ENCODE data around the gene MRPS23.
A peak's percentile ranks its signal among the peaks of the same experiment; 100 is the strongest.

Gene MRPS23

GRCh38 chr17:57838453-57838852, 11.4 kb downstream of the MRPS23 start:
- DNase-seq (ENCODE audit: low read depth, low spot score), result no peak

- no peak for DNase-seq (ENCODE audit: low read depth, low spot score)
Measured at GRCh38 chr17:57835333-57835900, 14.4 kb downstream of the MRPS23 start.

DNA sequence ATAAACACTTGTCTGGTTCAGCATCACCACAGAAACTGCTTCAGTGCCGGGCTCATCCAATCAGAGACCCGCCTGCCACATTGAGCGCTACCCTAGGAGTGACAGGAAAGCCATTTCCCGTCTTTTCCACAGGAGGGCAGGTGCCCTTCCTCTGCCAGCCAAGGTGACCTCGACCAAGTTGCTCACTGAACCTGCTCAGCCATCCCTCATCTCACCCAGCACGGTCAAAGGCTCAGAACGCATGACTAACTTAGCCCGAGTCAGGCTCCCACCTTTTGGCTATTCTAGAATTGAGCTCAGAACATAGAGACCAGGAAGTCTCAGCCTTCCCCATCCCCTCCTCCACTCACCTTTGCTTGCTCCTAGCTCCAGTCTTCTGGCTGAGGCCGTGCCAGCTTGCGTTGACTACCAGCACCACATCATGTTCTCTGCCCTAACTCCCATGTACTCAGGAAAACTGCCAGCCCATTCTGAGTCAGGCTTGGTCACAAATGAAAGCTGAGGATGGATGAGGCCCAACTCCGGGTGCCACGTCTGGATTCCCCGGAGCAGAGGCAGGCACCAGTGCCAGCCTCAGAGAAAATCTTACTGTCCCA, 15.6 kb downstream of the MRPS23 start:
- no peak for DNase-seq (ENCODE audit: low read depth, low spot score)

GRCh38 chr17:57833179-57833939, 16.5 kb downstream of the MRPS23 start:
- DNase-seq (ENCODE audit: low read depth, low spot score), result peak; percentile 45

DNA sequence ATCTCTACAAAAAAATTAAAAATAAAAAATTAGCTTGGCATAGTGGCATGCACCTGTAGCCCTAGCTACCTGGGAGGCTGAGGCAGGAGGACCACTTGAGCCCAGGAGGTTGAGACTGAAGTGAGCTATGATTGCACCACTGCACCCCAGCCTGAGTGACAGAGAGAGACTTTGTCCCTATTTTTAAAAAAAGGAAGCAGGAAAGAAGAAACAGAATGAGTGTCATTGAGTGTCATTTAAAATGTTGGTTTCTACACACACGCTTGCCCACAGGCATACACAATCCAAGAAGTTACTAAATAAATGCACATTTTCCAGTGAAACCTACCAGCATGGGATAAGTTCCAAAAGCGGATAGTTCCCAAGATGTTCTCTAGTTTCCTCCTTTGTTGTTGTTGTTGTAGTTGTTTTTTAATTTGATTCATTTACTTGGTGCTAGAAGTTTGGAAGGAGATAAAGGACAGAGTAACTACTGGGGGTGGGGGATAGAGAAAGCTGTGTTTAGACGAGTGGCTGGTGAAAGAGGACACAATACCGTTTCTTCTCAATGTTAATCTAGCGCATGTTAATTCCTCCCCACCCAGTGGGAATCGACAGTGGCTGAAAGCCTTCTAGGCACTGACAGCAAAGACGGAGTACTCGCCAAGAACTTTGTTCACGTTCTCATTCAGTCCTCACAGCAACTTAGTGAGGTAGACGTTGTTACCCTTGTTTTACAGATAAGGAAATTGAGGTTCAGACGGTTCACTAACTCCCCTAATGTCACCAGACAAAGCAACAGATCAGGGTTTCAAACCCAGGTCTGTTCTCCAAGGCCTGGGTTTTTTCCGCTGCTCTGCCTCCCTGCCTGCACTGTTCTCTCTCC, 17.3 kb downstream of the MRPS23 start:
- DNase-seq (ENCODE audit: low read depth, low spot score), result no peak

DNA sequence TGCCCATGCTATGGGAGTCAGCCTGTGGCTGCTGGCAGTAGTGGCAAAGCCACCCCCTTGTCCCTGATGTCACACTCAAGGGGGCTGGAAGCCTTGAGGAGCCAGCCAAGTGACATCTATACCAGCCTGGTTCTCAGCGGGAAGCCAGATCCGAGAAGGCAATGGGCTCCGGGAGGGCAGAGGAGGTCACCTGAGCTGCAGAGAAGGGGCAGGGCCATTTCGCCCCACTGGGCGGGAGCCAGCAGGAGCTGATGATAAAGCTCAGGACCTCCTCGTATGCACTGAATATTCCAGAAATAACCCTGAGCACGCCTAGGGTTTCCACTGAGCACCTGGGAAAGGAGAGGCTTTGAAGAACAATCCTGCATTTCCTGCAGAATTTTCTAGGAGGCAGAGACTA, 19.0 kb downstream of the MRPS23 start:
- no peak for DNase-seq (ENCODE audit: low read depth, low spot score)

GRCh38 chr17:57823469-57824401, 26.1 kb downstream of the MRPS23 start:
- DNase-seq (ENCODE audit: low read depth, low spot score), result no peak

DNA sequence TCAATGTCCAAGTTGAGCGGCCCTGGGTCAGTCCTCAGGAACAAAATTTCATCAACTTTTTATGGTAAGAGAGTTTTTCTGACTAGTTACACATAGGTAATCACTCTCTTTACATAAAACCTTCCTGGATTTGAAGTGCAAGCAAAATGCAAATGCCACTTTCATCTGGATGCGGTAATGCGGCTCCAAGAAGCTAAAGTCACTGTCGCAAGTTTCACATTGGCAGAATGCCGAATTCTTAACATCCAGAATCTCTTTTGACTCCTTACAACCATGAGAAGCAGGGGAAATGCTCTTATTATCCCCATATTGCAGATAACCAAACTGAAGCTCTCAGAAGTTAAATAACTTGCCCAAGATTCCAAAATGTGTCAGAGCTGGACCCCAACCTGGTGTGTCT, 30.0 kb downstream of the MRPS23 start:
- DNase-seq (ENCODE audit: low read depth, low spot score), result no peak

DNA sequence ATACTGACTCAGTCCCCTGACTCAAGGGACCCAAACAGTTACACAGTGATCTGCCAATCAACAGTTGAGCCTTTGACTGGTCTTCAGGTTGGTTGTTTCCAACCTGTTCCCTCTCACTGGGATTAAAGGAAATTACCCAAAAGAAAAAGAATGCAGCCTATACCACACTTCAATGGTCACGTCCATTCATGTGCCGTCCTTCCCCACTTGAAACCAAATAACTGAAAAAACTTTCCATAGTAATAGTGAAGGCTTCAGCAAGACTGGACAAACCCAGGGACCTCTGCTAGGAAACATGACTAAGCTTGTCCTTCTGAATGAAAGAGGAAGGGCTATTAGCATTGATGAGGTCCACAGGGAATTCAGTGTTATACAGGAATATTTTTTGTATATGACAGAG, 30.6 kb downstream of the MRPS23 start:
- DNase-seq (ENCODE audit: low read depth, low spot score), result no peak

DNA sequence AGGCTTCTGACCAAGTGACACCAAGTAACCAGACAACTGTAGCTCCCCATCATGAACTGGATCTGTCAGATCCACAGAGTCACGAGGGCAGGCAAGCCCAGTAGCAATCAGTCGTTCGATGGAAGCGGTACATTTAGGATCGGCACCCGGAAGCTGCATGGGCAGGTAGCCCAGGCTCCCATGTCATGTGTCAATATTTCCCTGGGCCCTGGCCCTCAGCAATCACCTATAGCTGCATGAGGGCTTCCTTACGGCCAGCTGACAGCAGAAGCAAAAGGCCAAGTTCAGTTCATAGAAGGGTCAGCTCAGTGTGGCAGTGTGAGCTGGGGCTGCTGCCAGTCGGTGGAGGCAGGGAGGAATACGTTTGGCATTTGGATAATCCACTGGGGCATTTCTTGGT, 31.8 kb downstream of the MRPS23 start:
- no peak for DNase-seq (ENCODE audit: low read depth, low spot score)

DNA sequence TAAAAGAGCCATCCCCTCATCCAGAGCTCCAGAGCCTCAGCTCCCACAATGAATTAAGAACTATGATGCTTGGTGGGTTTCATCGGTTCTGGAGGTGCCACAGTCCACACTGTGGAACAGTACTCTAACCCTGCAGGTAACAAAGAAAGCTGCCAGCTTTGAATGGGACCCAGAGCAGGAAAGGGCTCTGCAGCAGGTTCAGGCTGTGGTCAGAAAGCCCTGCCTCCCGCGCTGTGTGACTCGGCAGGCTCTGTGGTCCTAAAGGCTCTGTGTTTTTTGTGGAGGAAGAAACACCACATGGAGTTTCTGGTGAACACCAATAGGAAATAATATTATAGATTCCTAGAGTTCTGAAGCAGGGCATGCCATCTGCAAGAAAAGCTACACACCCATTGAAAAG, 32.5 kb downstream of the MRPS23 start:
- no peak for DNase-seq (ENCODE audit: low read depth, low spot score)

- DNase-seq (ENCODE audit: low read depth, low spot score), result no peak
Measured at GRCh38 chr17:57814421-57814820, 35.4 kb downstream of the MRPS23 start.

GRCh38 chr17:57811638-57812280, 38.1 kb downstream of the MRPS23 start:
- DNase-seq (ENCODE audit: low read depth, low spot score), result no peak

DNA sequence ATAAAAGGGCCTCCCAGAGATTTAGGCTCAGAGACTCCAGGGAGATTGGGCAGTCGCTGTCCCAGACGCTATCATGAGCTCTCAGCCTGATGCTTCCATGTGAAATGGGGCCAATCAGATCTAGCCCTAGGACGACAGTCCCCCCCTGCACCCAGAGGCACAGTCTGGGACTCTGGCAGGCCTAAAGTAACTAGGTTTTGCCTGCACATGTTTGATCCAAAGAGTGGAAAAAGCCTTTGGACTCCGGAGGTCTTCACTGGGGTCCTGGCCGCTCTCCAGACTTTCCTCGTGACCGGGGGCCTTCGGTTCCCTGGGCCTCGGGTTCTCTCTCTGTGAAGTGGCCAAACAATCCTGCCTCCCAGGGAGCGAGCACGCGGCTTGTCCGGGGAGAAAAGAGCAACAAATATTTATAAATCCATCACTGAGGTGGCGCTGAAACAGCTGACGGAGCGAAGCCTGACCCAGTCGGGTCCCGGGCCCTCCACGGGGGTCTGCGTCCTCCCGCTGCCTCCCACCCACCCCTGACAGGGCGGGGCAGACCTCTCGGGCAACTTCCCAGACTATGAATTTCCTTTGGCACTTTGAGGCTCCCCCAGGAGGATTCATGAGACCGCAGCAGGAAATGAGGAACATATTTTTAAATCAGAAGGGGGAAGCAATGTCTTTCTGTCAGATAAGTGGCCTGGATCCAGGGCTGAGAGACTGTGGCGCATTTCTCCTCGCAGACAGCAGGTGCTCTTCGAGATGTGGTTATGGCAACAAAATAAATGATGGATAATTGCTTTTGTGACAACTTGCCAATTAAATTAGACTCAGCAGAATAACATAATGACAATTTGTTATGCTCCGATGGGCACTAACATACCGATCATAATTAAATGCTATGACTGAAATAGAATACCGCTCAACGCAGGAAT, 38.9 kb downstream of the MRPS23 start:
- no peak for DNase-seq (ENCODE audit: low read depth, low spot score)

- no peak for DNase-seq (ENCODE audit: low read depth, low spot score)
Measured at GRCh38 chr17:57809879-57810278, 40.0 kb downstream of the MRPS23 start.

GRCh38 chr17:57808882-57809281, 41.0 kb downstream of the MRPS23 start:
- no peak for DNase-seq (ENCODE audit: low read depth, low spot score)

- DNase-seq (ENCODE audit: low read depth, low spot score), result no peak
Measured at GRCh38 chr17:57806167-57806830, 43.5 kb downstream of the MRPS23 start.

DNA sequence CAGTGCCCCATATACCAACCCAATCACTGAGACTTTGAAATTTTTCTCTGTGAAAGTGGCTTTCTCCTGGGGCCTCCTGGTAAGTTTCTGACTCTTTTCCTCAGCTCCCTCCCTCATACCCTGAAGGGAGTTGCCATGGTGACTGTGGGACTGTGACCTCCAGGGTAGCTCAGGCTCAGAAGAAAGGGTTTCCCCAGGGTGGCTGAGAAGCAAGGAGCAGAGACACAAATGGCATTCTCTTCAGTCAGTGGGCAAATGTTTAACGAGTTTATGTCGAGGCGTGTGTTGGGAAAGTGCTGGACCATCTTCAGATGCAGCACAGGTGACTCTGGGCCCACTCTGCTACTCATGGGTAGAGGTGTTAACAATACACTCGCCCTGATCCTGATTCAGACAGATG, 46.8 kb downstream of the MRPS23 start:
- no peak for DNase-seq (ENCODE audit: low read depth, low spot score)

All from activated CD4-positive, CD25-positive, alpha-beta regulatory T cell treated with anti-CD3 and anti-CD28 coated beads, Interleukin-2, amount 50 U/mL, for 16 hours (primary cell).